Fibroblast of lung (primary cell): ENCODE measurements around the gene TANC1.

Experiments used
- CTCF ChIP-seq, 2 donors: IDR thresholded peaks in 1 of 2; conservative IDR thresholded peaks in 1 of 2; 1 replicate in 1 of 2; 2 replicates in 1 of 2; pipeline ENCODE4 v1.5.1; 2011 to 2012; ENCODE audit warnings: low read length in 2 of 2, control low read depth in 1 of 2, inconsistent platforms in 1 of 2, low read depth in 1 of 2, mild to moderate bottlenecking in 1 of 2
- EZH2 ChIP-seq: IDR thresholded peaks from 2 replicates; pipeline ENCODE4 v1.5.1; 2012; ENCODE audit warnings: low read length, control low read depth, mild to moderate bottlenecking; ENCODE audit errors: missing control alignments

GRCh38 chr2:158969715-158970240, 1.3 kb downstream of the TANC1 start:
- no peak for TF ChIP-seq CTCF (conservative IDR thresholded peaks at IDR 0.05 in 1 of 2, IDR thresholded peaks at IDR 0.05 in 1 of 2; ENCODE audit: low read depth in 1 of 2, low read length in 2 of 2)
- TF ChIP-seq EZH2 = no peak
